ENCODE measurements around the gene CD74. TPM values are rescaled to one million over a fixed set of nuclear protein-coding genes. Genes with fewer than 3 reads are reported as not detected.

CD74 gene
- total and polyA plus RNA-seq, 10 of the 15 experiments (the other 5 are each of a cell fraction or from before 2014, with no cell fraction given) = 1,387 to 11,063 (median 3,922) TPM

DNA sequence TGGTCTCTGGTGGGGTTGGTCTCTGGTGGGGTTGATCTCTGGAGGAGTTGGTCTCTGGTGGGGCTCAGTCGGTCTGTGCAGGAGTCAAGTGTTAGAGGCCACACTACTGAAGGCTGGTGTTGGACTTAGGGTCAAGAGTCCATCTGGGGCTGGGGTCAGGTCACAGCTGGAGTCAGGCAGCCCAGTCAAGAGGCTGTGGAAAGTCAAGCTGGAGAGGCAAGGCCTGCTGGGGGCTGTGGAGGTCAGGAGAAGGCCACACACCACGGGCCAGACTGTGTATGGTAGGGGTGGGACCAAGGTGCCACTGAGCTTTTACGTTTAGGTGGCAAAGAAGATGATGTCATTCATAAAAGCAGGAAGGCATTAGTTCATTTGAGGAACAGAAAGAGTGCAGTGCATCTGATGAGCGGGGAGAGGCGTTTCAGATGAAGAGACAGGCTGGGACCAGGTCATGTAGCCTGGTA lies 16.7 kb upstream of the CD74 start (continued):
- TF ChIP-seq, protein P1, sequence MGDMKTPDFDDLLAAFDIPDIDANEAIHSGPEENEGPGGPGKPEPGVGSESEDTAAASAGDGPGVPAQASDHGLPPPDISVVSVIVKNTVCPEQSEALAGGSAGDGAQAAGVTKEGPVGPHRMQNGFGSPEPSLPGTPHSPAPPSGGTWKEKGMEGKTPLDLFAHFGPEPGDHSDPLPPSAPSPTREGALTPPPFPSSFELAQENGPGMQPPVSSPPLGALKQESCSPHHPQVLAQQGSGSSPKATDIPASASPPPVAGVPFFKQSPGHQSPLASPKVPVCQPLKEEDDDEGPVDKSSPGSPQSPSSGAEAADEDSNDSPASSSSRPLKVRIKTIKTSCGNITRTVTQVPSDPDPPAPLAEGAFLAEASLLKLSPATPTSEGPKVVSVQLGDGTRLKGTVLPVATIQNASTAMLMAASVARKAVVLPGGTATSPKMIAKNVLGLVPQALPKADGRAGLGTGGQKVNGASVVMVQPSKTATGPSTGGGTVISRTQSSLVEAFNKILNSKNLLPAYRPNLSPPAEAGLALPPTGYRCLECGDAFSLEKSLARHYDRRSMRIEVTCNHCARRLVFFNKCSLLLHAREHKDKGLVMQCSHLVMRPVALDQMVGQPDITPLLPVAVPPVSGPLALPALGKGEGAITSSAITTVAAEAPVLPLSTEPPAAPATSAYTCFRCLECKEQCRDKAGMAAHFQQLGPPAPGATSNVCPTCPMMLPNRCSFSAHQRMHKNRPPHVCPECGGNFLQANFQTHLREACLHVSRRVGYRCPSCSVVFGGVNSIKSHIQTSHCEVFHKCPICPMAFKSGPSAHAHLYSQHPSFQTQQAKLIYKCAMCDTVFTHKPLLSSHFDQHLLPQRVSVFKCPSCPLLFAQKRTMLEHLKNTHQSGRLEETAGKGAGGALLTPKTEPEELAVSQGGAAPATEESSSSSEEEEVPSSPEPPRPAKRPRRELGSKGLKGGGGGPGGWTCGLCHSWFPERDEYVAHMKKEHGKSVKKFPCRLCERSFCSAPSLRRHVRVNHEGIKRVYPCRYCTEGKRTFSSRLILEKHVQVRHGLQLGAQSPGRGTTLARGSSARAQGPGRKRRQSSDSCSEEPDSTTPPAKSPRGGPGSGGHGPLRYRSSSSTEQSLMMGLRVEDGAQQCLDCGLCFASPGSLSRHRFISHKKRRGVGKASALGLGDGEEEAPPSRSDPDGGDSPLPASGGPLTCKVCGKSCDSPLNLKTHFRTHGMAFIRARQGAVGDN (IDR thresholded peaks at IDR 0.05) = peak; percentile 58; the same call in 1 of the 2 replicates
- TF ChIP-seq, protein P2, sequence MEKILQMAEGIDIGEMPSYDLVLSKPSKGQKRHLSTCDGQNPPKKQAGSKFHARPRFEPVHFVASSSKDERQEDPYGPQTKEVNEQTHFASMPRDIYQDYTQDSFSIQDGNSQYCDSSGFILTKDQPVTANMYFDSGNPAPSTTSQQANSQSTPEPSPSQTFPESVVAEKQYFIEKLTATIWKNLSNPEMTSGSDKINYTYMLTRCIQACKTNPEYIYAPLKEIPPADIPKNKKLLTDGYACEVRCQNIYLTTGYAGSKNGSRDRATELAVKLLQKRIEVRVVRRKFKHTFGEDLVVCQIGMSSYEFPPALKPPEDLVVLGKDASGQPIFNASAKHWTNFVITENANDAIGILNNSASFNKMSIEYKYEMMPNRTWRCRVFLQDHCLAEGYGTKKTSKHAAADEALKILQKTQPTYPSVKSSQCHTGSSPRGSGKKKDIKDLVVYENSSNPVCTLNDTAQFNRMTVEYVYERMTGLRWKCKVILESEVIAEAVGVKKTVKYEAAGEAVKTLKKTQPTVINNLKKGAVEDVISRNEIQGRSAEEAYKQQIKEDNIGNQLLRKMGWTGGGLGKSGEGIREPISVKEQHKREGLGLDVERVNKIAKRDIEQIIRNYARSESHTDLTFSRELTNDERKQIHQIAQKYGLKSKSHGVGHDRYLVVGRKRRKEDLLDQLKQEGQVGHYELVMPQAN (conservative IDR thresholded peaks at IDR 0.05) = no peak
- TF ChIP-seq YY1 (IDR thresholded peaks at IDR 0.05; ENCODE audit: low read depth, low read length) (no peak), IKZF2 (IDR thresholded peaks at IDR 0.05) (peak; percentile 40 to 65; a peak in 3 of 4 replicates), ZSCAN29 (IDR thresholded peaks at IDR 0.05) (no peak), ATF7 (IDR thresholded peaks at IDR 0.05; ENCODE audit: low read depth) (peak; percentile 99), ZNF384 (IDR thresholded peaks at IDR 0.05; ENCODE audit: borderline replicate concordance, low read depth, low read length) (no peak), FOXK2 (IDR thresholded peaks at IDR 0.05) (no peak), KDM1A (IDR thresholded peaks at IDR 0.05; ENCODE audit: borderline replicate concordance) (no peak), TARDBP (IDR thresholded peaks at IDR 0.05; ENCODE audit: borderline replicate concordance) (no peak), CREB1 (IDR thresholded peaks at IDR 0.05; ENCODE audit: low read depth) (peak; percentile 83), SRF (IDR thresholded peaks at IDR 0.05; ENCODE audit: low read depth in 2 of 2, low read length in 2 of 2) (no peak), BCL11A (IDR thresholded peaks at IDR 0.05; ENCODE audit: low read depth, low read length) (0 out of 2 replicates have a peak, but pooled peaks have one; percentile 13), NFXL1 (IDR thresholded peaks at IDR 0.05; ENCODE audit: borderline replicate concordance) (no peak), SREBF1 (IDR thresholded peaks at IDR 0.05; ENCODE audit: low read length) (no peak), JUNB (IDR thresholded peaks at IDR 0.05) (peak; percentile 25; the same call in 1 of the 2 replicates), RELA (IDR thresholded peaks at IDR 0.05; ENCODE audit: borderline replicate concordance, partially characterized antibody) (no peak)
- TF ChIP-seq, protein P3, sequence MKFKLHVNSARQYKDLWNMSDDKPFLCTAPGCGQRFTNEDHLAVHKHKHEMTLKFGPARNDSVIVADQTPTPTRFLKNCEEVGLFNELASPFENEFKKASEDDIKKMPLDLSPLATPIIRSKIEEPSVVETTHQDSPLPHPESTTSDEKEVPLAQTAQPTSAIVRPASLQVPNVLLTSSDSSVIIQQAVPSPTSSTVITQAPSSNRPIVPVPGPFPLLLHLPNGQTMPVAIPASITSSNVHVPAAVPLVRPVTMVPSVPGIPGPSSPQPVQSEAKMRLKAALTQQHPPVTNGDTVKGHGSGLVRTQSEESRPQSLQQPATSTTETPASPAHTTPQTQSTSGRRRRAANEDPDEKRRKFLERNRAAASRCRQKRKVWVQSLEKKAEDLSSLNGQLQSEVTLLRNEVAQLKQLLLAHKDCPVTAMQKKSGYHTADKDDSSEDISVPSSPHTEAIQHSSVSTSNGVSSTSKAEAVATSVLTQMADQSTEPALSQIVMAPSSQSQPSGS (IDR thresholded peaks at IDR 0.05; ENCODE audit: low read length) = peak; percentile 71
- TF ChIP-seq, protein P4, sequence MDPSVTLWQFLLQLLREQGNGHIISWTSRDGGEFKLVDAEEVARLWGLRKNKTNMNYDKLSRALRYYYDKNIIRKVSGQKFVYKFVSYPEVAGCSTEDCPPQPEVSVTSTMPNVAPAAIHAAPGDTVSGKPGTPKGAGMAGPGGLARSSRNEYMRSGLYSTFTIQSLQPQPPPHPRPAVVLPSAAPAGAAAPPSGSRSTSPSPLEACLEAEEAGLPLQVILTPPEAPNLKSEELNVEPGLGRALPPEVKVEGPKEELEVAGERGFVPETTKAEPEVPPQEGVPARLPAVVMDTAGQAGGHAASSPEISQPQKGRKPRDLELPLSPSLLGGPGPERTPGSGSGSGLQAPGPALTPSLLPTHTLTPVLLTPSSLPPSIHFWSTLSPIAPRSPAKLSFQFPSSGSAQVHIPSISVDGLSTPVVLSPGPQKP (IDR thresholded peaks at IDR 0.05; ENCODE audit: low read depth, low read length) = no peak
- TF ChIP-seq, protein P5, sequence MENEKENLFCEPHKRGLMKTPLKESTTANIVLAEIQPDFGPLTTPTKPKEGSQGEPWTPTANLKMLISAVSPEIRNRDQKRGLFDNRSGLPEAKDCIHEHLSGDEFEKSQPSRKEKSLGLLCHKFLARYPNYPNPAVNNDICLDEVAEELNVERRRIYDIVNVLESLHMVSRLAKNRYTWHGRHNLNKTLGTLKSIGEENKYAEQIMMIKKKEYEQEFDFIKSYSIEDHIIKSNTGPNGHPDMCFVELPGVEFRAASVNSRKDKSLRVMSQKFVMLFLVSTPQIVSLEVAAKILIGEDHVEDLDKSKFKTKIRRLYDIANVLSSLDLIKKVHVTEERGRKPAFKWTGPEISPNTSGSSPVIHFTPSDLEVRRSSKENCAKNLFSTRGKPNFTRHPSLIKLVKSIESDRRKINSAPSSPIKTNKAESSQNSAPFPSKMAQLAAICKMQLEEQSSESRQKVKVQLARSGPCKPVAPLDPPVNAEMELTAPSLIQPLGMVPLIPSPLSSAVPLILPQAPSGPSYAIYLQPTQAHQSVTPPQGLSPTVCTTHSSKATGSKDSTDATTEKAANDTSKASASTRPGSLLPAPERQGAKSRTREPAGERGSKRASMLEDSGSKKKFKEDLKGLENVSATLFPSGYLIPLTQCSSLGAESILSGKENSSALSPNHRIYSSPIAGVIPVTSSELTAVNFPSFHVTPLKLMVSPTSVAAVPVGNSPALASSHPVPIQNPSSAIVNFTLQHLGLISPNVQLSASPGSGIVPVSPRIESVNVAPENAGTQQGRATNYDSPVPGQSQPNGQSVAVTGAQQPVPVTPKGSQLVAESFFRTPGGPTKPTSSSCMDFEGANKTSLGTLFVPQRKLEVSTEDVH (IDR thresholded peaks at IDR 0.05; ENCODE audit: low read depth, partially characterized antibody) = no peak

Measured in GM12878 (cell line).